GM18858 (cell line): ENCODE results near the gene BFSP1.
A peak's percentile ranks its signal among the peaks of the same experiment; 100 is the strongest.

Source experiments
- ATAC-seq: cut with Tn5 transposase; IDR thresholded peaks from one replicate; pipeline ENCODE4 v1.9.1; 2021; ENCODE audit not compliant: unreplicated experiment

Gene BFSP1

GRCh38 chr20:17558154-17558940 lies 27.2 kb upstream of the BFSP1 start:
- ATAC-seq = no peak

GRCh38 chr20:17557675-17558006 lies 26.5 kb upstream of the BFSP1 start:
- no peak for ATAC-seq

GRCh38 chr20:17556837-17557674 lies 25.9 kb upstream of the BFSP1 start:
- no peak for ATAC-seq

GRCh38 chr20:17555106-17555505 lies 23.9 kb upstream of the BFSP1 start:
- ATAC-seq = no peak

- no peak for ATAC-seq
These were observed 18.0 kb upstream of the BFSP1 start for GRCh38 chr20:17549131-17549530.

DNA sequence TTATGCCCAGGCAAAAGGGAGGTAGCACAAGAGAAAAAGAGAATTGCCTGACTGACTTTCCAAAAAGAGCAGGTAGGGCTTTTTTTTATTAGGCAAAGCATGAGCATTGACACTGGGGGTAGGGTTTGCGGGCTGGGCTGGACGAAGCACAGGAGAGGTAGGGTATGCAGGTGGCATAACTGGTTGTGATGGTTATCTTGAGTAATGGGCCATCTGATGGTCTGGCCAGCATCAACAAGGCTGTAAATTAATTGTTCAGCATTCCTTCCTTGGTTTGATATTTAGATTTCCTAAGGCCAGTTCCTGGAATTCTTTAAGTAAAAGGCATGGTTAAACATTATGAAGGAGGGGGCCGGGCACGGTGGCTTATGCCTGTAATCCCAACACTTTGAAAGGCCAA lies 13.9 kb upstream of the BFSP1 start:
- no peak for ATAC-seq

DNA sequence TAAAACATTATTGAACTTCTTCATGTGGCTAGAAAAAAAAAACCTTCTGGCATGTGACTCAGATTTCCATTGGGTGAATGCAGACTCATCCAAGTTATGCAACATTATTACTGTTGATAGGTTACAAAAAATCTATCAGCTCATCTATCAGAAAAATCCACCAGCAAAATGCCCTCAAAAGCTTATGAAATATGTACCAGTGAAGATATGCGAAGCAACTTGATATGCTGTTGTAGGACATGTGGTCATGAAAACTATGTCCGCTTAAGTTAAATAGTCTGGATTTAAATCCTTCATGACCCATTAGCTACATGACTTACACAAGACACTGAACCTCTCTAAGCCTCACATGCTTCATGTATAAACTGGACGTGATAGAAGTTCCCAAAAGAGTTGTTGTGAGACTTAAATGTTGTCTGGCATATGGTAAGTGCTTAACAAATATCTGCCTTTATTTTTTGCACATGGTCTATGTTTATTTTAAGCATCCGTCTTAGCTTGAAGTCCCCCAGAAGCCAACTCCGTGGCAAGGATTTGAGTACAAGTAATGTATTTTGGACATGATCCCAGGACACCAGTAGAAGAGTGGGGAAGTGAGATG lies 12.5 kb upstream of the BFSP1 start:
- no peak for ATAC-seq

DNA sequence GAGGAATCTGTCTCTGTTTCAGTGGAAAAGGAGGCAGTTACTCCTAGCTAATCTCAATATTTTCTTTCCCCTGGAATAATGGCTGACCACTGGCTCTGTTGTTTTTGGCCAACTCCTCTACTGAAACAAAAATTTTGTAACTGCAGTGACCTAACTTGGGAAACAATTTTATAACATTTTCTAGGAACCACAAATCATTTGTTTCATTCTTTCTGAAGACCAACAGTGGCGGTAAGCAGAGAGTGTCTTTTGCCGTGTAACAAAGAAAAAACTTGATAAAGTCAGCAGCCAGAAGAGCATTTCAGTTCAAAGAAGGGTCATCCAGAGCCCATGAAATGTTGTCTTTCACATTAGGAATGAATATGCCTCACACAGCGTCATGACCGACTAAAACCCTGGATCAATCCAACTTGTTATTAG lies 11.8 kb upstream of the BFSP1 start:
- no peak for ATAC-seq

- no peak for ATAC-seq
These were observed 11.3 kb upstream of the BFSP1 start for GRCh38 chr20:17542481-17542880.

GRCh38 chr20:17541996-17542395 lies 10.8 kb upstream of the BFSP1 start:
- no peak for ATAC-seq

GRCh38 chr20:17541596-17541995 lies 10.4 kb upstream of the BFSP1 start:
- ATAC-seq = no peak

DNA sequence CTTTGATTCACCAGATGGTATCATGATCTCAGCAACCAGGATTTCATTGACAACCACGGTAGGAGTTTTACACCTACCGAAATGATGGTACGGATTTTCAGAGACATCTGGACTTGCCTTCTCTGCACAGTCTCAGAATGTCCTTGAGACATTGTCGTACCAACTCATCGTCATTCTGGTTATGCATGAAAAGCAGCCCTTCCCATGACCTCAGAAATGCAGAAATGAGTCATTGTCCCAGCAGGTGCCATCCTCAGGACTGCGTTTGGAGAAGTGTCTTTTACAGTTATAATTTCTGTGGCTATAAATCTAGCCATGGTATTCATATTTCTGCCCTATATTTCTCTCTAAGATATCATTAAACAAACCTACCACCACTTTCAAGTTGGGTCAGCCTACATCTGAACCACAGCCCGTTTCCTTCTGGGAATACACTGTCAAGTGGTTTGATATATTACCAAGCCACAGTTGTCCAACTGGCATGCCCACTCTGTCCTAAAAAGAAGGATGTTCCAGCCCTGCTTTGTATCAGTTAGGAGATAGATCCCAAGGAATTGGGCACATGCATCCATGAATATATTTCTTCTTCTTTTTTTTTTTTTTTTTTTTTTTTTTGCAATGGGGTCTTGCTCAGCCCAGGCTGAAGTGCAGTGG lies 7.5 kb upstream of the BFSP1 start:
- peak; percentile 89 for ATAC-seq

DNA sequence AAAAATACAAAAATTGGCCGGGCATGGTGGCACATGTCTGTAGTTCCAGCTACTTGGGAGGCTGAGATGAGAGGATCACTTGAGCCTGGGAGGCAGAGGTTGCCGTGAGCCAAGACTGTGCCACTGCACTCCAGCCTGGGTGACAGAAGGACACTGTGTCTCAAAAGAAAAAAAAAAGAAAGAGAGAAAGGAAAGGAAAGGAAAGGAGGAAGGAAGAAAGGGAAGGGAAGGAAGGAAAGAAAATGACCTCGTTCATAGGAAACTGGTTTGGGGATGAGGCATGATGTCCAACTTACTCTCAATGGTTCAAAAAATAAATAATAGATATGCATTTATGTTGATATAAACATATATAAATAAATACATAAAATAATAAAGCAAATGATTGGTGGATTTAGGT lies 6.8 kb upstream of the BFSP1 start:
- no peak for ATAC-seq

DNA sequence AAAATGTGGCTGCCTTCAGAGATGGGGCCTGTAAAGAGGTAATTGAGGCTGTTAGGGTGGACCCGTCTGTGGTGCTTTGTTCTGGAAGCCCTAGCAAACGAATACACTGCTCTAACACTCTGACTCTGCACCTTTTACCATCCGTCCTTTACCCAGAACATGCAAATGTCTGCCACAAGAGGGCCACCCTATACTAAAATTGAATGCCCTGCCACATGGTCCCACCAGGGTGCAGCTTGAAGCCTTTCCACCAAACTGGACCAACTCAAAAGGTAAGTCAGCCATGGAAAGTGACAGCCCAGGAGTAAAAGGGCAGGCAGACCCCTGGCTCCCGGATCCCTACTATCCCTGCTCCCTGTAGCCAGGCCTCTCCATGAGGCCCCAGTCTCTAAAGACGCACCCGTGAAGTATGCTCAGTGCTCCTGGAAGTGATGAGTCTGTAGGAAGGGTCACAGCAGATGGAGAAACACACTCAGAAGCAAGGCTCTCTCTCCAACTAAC lies 5.8 kb upstream of the BFSP1 start:
- ATAC-seq = no peak

GRCh38 chr20:17534077-17534476 lies 2.9 kb upstream of the BFSP1 start:
- no peak for ATAC-seq

DNA sequence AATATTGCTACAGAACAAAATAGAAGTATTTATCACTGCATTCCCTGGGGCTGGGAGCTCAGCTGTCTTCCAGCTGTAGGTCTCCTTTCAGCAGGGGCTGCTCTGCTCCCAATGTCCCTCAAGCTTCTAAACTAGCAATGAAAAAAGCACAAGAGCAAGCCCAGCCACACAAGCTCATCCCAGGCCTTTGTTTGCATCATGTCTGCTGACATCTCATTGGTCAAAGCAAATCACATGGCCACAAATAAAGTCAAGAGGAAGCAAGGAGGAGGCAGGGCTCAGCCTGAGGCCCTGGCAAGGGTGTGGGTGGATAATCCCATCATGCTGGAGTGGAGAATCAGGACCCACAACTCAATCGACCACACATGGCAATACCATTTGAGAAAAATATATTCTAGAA lies 2.2 kb upstream of the BFSP1 start:
- no peak for ATAC-seq

- no peak for ATAC-seq
These were observed 466 bp upstream of the BFSP1 start for GRCh38 chr20:17531665-17532025.

GRCh38 chr20:17530153-17530552 lies 1.0 kb downstream of the BFSP1 start:
- no peak for ATAC-seq

DNA sequence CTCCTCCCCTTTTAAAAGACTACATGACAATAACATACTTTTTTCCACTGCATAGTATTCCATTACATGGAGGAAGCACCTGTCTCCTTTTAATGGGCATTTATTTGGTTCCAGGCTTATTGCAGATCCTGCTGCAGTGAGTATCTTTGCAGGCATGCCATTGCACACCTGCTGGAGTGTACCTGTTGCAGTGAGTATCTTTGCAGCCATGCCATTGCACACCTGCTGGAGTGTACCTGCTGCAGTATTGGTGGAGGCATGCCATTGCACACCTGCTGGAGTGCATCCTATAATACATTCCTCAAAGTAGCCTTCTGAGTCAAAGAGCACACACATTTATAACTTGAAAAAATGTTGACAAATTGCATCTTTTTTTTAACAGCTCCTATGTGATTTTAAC lies 1.6 kb downstream of the BFSP1 start:
- no peak for ATAC-seq

DNA sequence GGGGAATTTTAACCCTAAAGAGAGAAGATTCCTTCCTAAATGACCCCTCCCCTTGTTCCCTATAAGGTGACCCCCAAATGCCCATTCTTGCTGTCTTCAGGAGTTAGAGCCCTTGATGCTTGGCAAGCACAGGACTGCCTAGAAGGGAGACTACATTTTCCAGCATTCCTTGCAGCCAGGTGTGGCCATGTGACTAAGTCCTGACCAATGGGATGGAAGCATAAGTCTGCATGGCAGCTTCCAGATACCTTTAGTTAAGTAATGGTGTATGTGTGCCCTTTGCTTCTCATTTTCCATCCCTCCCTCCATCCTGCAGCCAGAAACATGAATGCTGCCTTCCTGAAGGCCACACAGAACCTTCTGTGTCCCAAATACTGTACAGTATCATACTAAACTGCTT lies 5.5 kb downstream of the BFSP1 start:
- ATAC-seq = no peak

DNA sequence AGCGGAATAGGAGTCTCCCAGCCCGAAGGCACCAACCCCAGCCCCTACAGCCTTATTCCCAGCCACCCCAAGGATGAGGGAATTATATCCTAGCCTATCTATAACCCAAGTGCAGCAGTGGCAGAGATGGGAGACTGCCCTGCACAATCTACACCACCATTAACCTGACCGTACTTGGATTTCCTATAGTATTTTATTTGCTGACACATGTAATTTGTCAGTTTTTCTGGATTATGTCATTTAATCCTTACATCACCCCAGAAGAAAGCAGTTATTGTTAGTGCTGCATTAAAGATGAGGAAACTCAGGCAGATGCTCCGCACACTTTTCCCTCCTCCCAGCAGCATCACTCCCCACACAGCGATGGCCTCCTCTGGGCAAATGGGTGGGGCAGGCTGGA lies 6.0 kb downstream of the BFSP1 start:
- ATAC-seq = no peak
